ENCODE measurements around the gene LINC00237. TPM values are rescaled to one million over a fixed set of nuclear protein-coding genes. Genes with fewer than 3 reads are reported as not detected.

LINC00237 gene
- total RNA-seq, 1 experiment from 2014 or later, result not detected

- in situ Hi-C loops (cut with HindIII; ENCODE audit: low pct_unique_long_range_greater_than_20kb, low sequenced_read_pairs), result no loop called here
- no peak for DNase-seq (ENCODE audit: low read depth, low spot score)
These were observed 21.2 kb upstream of the LINC00237 start for GRCh38 chr20:21127201-21127981.

- no peak for DNase-seq (ENCODE audit: low read depth, low spot score)
- in situ Hi-C loops (cut with HindIII; ENCODE audit: low pct_unique_long_range_greater_than_20kb, low sequenced_read_pairs), result no loop called here
These were observed 20.4 kb upstream of the LINC00237 start for GRCh38 chr20:21126581-21126870.

DNA sequence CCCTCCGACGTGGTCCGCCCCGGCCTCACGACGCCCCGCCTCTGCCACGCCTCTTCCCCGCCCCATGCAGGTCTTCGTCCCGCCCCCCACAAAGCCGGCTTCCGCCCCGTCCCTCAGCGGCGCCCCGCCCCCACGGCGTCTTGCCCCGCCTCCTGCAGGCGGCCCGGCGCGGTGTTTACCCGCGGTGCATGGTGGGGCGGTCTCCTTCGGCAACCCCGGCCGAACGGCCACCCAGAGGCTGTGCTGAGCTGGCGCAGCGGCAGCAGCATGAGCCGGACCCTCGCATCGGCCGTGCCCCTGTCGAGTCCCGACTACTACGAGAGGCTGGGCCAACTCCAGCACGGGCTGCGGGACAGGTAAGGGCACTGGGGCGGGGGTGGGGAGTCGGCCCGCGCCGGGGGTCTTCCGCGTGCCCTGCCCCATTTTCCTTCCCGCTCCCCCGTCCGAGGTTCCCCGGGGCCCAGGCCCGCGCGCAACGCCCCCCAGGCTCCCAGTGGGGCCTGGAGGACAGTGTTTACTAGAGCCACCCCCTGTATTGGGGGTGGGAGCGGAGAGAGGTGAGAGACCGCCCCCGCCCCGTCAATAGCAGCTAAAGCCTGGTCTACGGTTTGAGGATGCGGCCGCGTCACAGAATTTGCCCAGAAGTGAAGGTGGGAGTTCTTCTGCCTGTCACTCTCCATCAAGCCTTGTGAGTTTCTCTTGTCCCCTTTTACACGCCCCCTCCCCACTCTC lies 19.9 kb upstream of the LINC00237 start, which contains the start of gene KIZ:
Gene KIZ, plus strand, starts transcription at position 234 of the 732 bp plus-strand sequence. Its CDS starts 34 bp downstream, at position 268.
- in situ Hi-C loops (cut with HindIII; ENCODE audit: low pct_unique_long_range_greater_than_20kb, low sequenced_read_pairs), result no loop called here
- DNase-seq (ENCODE audit: low read depth, low spot score), result peak; percentile 95

- peak; percentile 74 for DNase-seq (ENCODE audit: low read depth, low spot score)
- in situ Hi-C loops (cut with HindIII; ENCODE audit: low pct_unique_long_range_greater_than_20kb, low sequenced_read_pairs), result no loop called here
These were observed 19.1 kb upstream of the LINC00237 start for GRCh38 chr20:21125072-21125848.

- DNase-seq (ENCODE audit: low read depth, low spot score), result no peak
- in situ Hi-C loops (cut with HindIII; ENCODE audit: low pct_unique_long_range_greater_than_20kb, low sequenced_read_pairs), result no loop called here
These were observed 18.0 kb upstream of the LINC00237 start for GRCh38 chr20:21124190-21124589.

DNA sequence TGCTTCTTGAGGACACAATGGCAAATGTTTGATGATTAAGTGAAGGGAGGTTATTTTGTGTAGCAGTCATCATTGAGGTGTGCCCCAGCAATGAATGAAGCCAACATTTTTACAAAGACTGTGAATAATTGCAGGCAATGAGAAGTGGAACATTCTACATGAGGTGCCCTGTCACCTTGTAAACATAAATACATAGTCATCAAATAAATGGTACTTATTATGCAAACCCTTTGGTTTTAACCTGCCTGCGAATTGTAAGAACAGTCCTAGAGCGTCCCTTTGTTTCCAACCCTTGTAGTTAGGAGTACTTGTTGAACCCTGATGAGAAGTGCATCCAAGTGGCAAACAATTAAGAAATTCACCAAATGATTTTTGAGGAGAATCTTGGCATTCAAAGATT lies 12.6 kb upstream of the LINC00237 start:
- in situ Hi-C loops (cut with HindIII; ENCODE audit: low pct_unique_long_range_greater_than_20kb, low sequenced_read_pairs), result no loop called here
- no peak for DNase-seq (ENCODE audit: low read depth, low spot score)

GRCh38 chr20:21118138-21118537 lies 12.0 kb upstream of the LINC00237 start:
- in situ Hi-C loops (cut with HindIII; ENCODE audit: low pct_unique_long_range_greater_than_20kb, low sequenced_read_pairs), result no loop called here
- no peak for DNase-seq (ENCODE audit: low read depth, low spot score)

- no peak for DNase-seq (ENCODE audit: low read depth, low spot score)
- in situ Hi-C loops (cut with HindIII; ENCODE audit: low pct_unique_long_range_greater_than_20kb, low sequenced_read_pairs), result no loop called here
These were observed 11.4 kb upstream of the LINC00237 start for GRCh38 chr20:21117521-21117920.

GRCh38 chr20:21114584-21114983 lies 8.4 kb upstream of the LINC00237 start:
- in situ Hi-C loops (cut with HindIII; ENCODE audit: low pct_unique_long_range_greater_than_20kb, low sequenced_read_pairs), result no loop called here
- no peak for DNase-seq (ENCODE audit: low read depth, low spot score)

DNA sequence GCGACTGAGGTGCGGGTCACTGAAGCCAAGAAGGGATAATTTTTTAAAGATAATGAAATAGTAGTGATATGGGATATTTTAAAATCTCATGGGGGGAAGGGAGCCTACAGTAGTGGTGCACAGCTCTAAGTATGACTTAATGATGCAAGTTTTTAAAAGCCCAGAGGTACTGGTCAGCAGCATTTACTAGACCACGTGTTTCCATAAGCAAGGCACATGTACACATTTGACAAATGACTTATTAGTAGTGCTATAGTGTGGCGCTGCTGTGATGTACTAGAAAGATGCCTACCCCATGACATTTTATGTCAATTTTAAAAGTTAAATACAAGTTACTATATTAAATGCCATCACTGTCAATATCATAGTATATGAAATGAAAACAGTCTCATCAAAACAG lies 7.5 kb upstream of the LINC00237 start:
- in situ Hi-C loops (cut with HindIII; ENCODE audit: low pct_unique_long_range_greater_than_20kb, low sequenced_read_pairs), result no loop called here
- no peak for DNase-seq (ENCODE audit: low read depth, low spot score)

GRCh38 chr20:21111416-21111815 lies 5.3 kb upstream of the LINC00237 start:
- in situ Hi-C loops (cut with HindIII; ENCODE audit: low pct_unique_long_range_greater_than_20kb, low sequenced_read_pairs), result no loop called here
- DNase-seq (ENCODE audit: low read depth, low spot score), result no peak

DNA sequence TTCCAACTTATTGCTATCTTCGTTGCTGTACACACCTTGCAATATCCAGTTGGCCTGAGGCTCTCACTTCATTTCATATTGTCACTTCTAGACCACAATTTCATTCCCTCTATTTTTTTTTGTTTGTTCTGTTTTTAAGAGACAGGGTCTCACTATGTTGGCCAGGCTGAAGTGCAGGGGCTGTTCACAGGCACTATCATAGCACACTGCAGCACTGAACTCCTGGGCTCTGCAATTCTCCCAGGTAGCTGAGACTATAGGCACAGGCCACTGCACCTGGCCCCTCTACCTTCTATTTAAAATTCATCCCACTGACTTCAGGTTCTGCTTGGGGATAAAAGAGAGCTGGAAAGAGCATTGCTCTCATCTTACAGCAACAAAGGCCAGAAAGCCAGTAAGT lies 4.7 kb upstream of the LINC00237 start:
- in situ Hi-C loops (cut with HindIII; ENCODE audit: low pct_unique_long_range_greater_than_20kb, low sequenced_read_pairs), result no loop called here

DNA sequence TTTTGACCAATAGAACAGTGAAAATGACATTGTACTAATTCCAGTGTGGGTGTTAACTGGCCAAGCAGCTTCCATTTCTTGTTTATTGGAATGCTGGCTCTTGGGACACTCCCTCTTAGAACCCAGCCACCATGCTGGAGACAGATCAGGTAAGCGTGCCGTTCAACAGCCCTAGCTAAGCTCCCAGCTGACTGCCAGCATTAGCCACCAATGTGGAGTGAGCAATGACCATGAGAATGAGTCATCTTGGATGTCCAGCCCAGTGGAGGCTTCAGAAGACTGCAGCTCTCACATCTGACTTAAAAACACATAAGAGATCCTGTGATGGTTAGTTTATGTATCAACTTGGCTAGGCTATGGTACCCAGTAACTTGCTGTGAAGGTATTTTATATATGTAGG lies 3.0 kb upstream of the LINC00237 start:
- DNase-seq (ENCODE audit: low read depth, low spot score), result no peak
- in situ Hi-C loops (cut with HindIII; ENCODE audit: low pct_unique_long_range_greater_than_20kb, low sequenced_read_pairs), result no loop called here

More for the DNA sequence above, 4.7 kb upstream of the LINC00237 start:
- DNase-seq (ENCODE audit: low read depth, low spot score), result no peak

- no peak for DNase-seq (ENCODE audit: low read depth, low spot score)
- in situ Hi-C loops (cut with HindIII; ENCODE audit: low pct_unique_long_range_greater_than_20kb, low sequenced_read_pairs), result no loop called here
These were observed 558 bp downstream of the LINC00237 start for GRCh38 chr20:21105429-21106170.

GRCh38 chr20:21104921-21105320 lies 1.2 kb downstream of the LINC00237 start:
- no peak for DNase-seq (ENCODE audit: low read depth, low spot score)
- in situ Hi-C loops (cut with HindIII; ENCODE audit: low pct_unique_long_range_greater_than_20kb, low sequenced_read_pairs), result no loop called here

DNA sequence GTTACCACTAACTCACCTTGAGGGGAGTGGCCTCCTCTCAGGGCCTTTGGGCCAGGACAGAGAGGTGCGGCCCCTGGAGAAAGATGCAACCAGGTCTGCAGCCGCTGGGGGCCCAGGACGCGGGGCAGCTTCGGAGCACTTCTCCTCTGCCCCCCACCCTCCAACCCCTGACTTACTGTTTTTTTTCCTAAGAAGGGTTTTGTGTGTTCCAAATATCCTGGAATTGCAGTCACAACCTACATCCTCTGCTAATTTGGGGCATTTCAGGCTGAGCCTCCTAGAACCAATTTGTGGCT lies 1.7 kb downstream of the LINC00237 start:
- in situ Hi-C loops (cut with HindIII; ENCODE audit: low pct_unique_long_range_greater_than_20kb, low sequenced_read_pairs), result no loop called here
- DNase-seq (ENCODE audit: low read depth, low spot score), result no peak

DNA sequence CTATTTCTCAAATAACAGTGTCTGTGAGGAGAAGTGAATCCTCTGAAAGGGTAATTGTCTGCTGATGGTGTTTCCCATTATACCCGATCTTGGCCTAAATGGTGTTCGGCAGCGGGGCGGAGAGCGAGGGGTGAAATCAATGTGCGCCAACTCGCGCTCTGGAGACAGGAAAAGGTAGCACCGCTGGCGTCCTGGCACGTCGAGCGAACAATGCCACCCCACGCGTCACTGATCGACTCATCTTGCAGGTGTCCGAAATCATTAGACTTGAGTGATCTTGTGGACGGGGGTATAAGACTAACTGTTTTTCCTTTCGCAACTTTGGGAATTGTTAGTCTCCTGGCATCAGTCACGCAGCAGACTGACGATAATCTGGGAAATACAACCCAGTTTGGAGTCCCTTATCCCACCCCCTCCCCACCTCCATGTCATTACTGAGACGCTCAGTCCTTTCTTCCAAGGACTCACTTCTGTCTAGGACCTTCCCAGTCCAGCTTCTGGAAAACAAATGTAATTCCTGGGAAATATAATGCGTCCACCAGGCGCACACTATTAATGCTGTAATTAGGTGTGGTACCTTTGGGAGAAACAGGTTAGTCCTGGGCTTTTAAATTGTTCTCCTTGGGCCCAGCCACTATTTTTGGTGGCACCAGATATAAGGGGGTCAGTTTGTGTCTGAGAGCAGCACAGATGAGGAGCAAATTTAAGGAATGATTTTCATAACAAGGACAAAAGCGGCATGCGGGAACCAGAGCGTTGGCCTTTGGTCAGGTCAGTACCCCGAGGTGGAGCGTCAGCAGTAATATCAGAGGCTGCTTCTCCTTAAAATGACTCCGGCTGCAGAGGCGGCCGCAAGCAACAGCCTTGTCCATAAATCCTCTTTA lies 2.3 kb downstream of the LINC00237 start:
- in situ Hi-C loops (cut with HindIII; ENCODE audit: low pct_unique_long_range_greater_than_20kb, low sequenced_read_pairs), result no loop called here
- no peak for DNase-seq (ENCODE audit: low read depth, low spot score)

Measured in SK-MEL-5 (cell line).